HepG2 (cell line): ENCODE results near the gene DPM2. TPM values are rescaled to one million over a fixed set of nuclear protein-coding genes. Genes with fewer than 3 reads are reported as not detected.

ENCODE experiments used
- CREM ChIP-seq, 2 experiments: sonication (generic) in 1 of 2; formaldehyde crosslinking in 1 of 2; IDR thresholded peaks; 2 replicates each; pipeline versions ENCODE4 v1.4.0 to v1.6.1; 2016 to 2020; ENCODE audit warnings: antibody characterized with exemption in 1 of 2, mild to moderate bottlenecking in 1 of 2, missing genetic modification reagents in 1 of 2
- MYC ChIP-seq: sonication (generic); formaldehyde crosslinking; IDR thresholded peaks from 2 replicates; pipeline ENCODE4 v1.9.0; 2021; ENCODE audit warnings: missing genetic modification reagents, borderline replicate concordance
- NONO ChIP-seq, 2 experiments: fragments of 450-650 bp in 1 of 2; sonication (generic) in 1 of 2; formaldehyde crosslinking in 1 of 2; IDR thresholded peaks in 1 of 2; conservative IDR thresholded peaks in 1 of 2; 2 replicates each; pipeline versions ENCODE4 v1.6.1 to v1.8.0; 2017 to 2022; ENCODE audit warnings: mild to moderate bottlenecking in 1 of 2, missing genetic modification reagents in 1 of 2, moderate library complexity in 1 of 2
- RFX1 ChIP-seq: fragments of 450-650 bp; IDR thresholded peaks from 2 replicates; pipeline ENCODE4 v1.6.1; 2017
- SPEN ChIP-seq: sonication (generic); formaldehyde crosslinking; IDR thresholded peaks from 2 replicates; pipeline ENCODE4 v1.5.1; 2020; ENCODE audit warnings: low read depth, mild to moderate bottlenecking, missing genetic modification reagents
- TIGD3 ChIP-seq: sonication (generic); formaldehyde crosslinking; IDR thresholded peaks from 2 replicates; pipeline ENCODE4 v1.5.1; 2020; ENCODE audit warnings: mild to moderate bottlenecking, missing genetic modification reagents, borderline replicate concordance
- ZBTB46 ChIP-seq: sonication (generic); formaldehyde crosslinking; IDR thresholded peaks from 2 replicates; pipeline ENCODE4 v1.4.0; 2020; ENCODE audit warnings: mild to moderate bottlenecking, missing genetic modification reagents, borderline replicate concordance
- ZBTB7B ChIP-seq: sonication (generic); formaldehyde crosslinking; IDR thresholded peaks from 2 replicates; pipeline ENCODE4 v1.4.0; 2020; ENCODE audit warnings: missing genetic modification reagents
- ZKSCAN5 ChIP-seq: sonication (generic); formaldehyde crosslinking; IDR thresholded peaks from 2 replicates; pipeline ENCODE4 v1.5.1; 2020; ENCODE audit warnings: mild to moderate bottlenecking, missing genetic modification reagents
- ZNF441 ChIP-seq: sonication (generic); formaldehyde crosslinking; IDR thresholded peaks from 2 replicates; pipeline ENCODE4 v1.7.0; 2021; ENCODE audit warnings: missing genetic modification reagents, borderline replicate concordance
- ZNF512 ChIP-seq: sonication (generic); formaldehyde crosslinking; IDR thresholded peaks from 2 replicates; pipeline ENCODE4 v1.4.0; 2020; ENCODE audit warnings: mild to moderate bottlenecking, missing genetic modification reagents
- ZNF629 ChIP-seq: sonication (generic); formaldehyde crosslinking; conservative IDR thresholded peaks from 2 replicates; pipeline ENCODE4 v1.5.0; 2020; ENCODE audit warnings: missing genetic modification reagents
- ZNF678 ChIP-seq: sonication (generic); formaldehyde crosslinking; IDR thresholded peaks from 2 replicates; pipeline ENCODE4 v1.4.0; 2020; ENCODE audit warnings: mild to moderate bottlenecking, missing genetic modification reagents
- ZNF747 ChIP-seq: sonication (generic); formaldehyde crosslinking; IDR thresholded peaks from 2 replicates; pipeline ENCODE4 v1.8.1; 2023; ENCODE audit warnings: missing genetic modification reagents, mild to moderate bottlenecking, borderline replicate concordance
- polyA plus RNA-seq, 8 experiments: library from polyadenylated mRNA; depleted of rRNA in 3 of 8; stranded (reverse) in 7 of 8; unstranded in 1 of 8; fragments of >200 nt; fragmentation: Illumina TruSeq in 4 of 8; extraction: Trizol in 4 of 8; gene quantifications; 2 replicates each; pipeline versions ENCODE4 v1.2.1 to v1.2.3, GENCODE V29; 2011 to 2016; ENCODE audit warnings: low read depth in 4 of 8, missing spikeins in 1 of 8, mixed read lengths in 1 of 8; ENCODE audit not compliant: insufficient read depth in 1 of 8
- total RNA-seq, 5 experiments: library from RNA; depleted of rRNA; stranded (reverse); fragments of >200 nt; fragmentation: Illumina TruSeq; extraction: Trizol; gene quantifications; 2 replicates each; pipeline ENCODE4 v1.2.3, GENCODE V29; 2016; ENCODE audit warnings: low read depth in 1 of 5
- TF ChIP-seq, protein P1 (sequence below): sonication (generic); formaldehyde crosslinking; IDR thresholded peaks from 2 replicates; pipeline ENCODE4 v1.4.0; 2020; ENCODE audit warnings: mild to moderate bottlenecking, missing genetic modification reagents

Gene DPM2
- total and polyA plus RNA-seq, 2 of the 13 experiments (the other 11 are each of a cell fraction or from before 2014, with no cell fraction given) = 24.8 to 35.3 TPM

GRCh38 chr9:127977009-127977883, 39.6 kb upstream of the DPM2 start (continued):
- TF ChIP-seq ZNF747 (CRISPR knock-in tag) (no peak), SPEN (CRISPR knock-in tag) (peak; percentile 20; the same call in 1 of the 2 replicates), ZBTB46 (no peak), ZNF678 (CRISPR knock-in tag) (no peak), ZNF629 (CRISPR knock-in tag) (peak; percentile 48; the same call in 1 of the 2 replicates), RFX1 (no peak), NONO (IDR thresholded peaks at IDR 0.05) (no peak), NONO (CRISPR knock-in tag; conservative IDR thresholded peaks at IDR 0.05) (no peak), ZNF512 (CRISPR knock-in tag) (no peak), TIGD3 (no peak), ZBTB7B (CRISPR knock-in tag) (no peak), MYC (CRISPR knock-in tag) (0 out of 2 replicates have a peak, but pooled peaks have one; percentile 9), CREM (IDR thresholded peaks at IDR 0.05) (no peak), CREM (CRISPR knock-in tag; IDR thresholded peaks at IDR 0.05) (no peak), ZKSCAN5 (CRISPR knock-in tag) (no peak), ZNF441 (CRISPR knock-in tag) (no peak)
- TF ChIP-seq, protein P1, sequence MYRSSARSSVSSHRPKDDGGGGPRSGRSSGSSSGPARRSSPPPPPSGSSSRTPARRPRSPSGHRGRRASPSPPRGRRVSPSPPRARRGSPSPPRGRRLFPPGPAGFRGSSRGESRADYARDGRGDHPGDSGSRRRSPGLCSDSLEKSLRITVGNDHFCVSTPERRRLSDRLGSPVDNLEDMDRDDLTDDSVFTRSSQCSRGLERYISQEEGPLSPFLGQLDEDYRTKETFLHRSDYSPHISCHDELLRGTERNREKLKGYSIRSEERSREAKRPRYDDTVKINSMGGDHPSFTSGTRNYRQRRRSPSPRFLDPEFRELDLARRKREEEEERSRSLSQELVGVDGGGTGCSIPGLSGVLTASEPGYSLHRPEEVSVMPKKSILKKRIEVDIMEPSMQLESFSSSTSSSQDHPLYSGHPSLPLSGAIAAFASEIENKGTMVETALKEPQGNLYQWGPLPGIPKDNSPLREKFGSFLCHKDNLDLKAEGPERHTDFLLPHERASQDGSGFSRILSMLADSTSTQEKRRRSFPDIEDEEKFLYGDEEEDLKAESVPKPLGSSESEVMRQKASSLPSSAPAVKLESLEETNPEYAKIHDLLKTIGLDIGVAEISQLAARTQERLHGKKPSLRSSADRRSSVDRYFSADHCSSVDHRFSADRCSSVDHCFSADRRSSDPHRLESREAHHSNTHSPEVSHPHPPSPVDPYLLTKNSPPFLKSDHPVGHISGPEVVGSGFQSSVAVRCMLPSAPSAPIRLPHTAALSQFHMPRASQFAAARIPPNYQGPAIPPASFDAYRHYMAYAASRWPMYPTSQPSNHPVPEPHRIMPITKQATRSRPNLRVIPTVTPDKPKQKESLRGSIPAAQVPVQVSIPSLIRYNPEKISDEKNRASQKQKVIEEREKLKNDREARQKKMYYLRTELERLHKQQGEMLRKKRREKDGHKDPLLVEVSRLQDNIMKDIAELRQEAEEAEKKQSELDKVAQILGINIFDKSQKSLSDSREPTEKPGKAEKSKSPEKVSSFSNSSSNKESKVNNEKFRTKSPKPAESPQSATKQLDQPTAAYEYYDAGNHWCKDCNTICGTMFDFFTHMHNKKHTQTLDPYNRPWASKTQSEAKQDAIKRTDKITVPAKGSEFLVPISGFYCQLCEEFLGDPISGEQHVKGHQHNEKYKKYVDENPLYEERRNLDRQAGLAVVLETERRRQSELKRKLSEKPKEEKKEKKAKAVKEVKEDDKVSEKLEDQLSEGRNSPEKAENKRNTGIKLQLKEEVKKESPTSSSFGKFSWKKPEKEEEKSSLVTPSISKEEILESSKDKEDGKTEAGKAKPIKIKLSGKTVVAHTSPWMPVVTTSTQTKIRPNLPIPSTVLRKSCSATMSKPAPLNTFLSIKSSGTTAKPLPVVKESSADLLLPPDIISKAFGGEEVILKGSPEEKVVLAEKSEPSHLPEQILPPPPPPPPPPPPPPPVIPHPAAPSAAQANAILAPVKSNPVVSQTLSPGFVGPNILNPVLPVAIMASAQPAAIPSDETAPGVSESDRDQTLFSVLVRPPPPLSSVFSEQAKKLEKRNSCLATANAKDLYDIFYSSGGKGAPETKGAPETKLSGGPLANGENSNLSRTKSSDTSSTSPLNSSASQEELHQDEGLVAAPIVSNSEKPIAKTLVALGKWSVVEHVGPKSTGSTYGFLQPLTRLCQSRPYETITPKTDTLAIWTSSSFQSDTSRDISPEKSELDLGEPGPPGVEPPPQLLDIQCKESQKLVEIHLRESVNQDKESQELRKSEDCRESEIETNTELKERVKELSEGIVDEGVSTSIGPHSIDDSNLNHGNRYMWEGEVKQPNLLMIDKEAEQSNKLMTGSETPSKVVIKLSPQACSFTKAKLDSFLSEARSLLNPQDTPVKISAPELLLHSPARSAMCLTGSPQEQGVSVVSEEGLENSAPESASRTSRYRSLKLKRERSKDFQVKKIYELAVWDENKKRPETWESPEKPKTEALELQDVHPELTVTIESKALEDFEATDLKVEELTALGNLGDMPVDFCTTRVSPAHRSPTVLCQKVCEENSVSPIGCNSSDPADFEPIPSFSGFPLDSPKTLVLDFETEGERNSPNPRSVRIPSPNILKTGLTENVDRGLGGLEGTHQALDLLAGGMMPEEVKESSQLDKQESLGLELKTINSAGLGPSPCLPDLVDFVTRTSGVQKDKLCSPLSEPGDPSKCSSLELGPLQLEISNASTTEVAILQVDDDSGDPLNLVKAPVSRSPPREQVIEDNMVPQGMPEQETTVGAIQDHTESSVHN (CRISPR knock-in tag) = no peak
